ENCODE measurements around the gene ANXA6.

GRCh38 chr5:151178372-151178771 is 20.8 kb upstream of the ANXA6 start:
- TF ChIP-seq CTCF (IDR thresholded peaks at IDR 0.05), result no peak
- TF ChIP-seq POLR2A (IDR thresholded peaks at IDR 0.05), result no peak
- TF ChIP-seq POLR2AphosphoS5 (IDR thresholded peaks at IDR 0.05), result no peak

Data from suprapubic skin (tissue), 4 donors.